Keratinocyte (primary cell): Measurements from ENCODE around the gene COMT. TPM values are rescaled to one million over a fixed set of nuclear protein-coding genes. Genes with fewer than 3 reads are reported as not detected.
"Not testable (repeated sequence)": the region's sequence is repeated elsewhere in the genome, so short reads cannot be mapped to it uniquely, and the experiment has no call there.

ENCODE experiments used
- DNase-seq: peaks from one replicate; pipeline ENCODE4 v3.0.0-alpha.2; 2011; ENCODE audit warnings: low read depth, missing footprints, low spot score
- FAIRE-seq: peaks from 2 replicates; lab custom pipeline; 2011; peaks lifted over from hg19 to GRCh38; lab: Jason Lieb, UNC
- H2AFZ ChIP-seq: 2 replicates; pipeline ENCODE4 v1.6.0; 2012; ENCODE audit warnings: low read length, control low read depth, inconsistent platforms; ENCODE audit not compliant: control insufficient read depth
- H3K27ac ChIP-seq: 2 replicates; pipeline ENCODE4 v1.5.1; 2011; ENCODE audit warnings: low read length; ENCODE audit not compliant: control insufficient read depth, insufficient read depth
- H3K27me3 ChIP-seq: 3 replicates; pipeline ENCODE4 v1.6.0; 2011; ENCODE audit warnings: low read length; ENCODE audit not compliant: control insufficient read depth, insufficient read depth; ENCODE audit errors: extremely low read depth
- H3K36me3 ChIP-seq, 2 experiments: 2 replicates in 1 of 2; 3 replicates in 1 of 2; pipeline ENCODE4 v1.5.1; 2011; ENCODE audit warnings: low read length in 2 of 2, mild to moderate bottlenecking in 1 of 2; ENCODE audit not compliant: control insufficient read depth in 2 of 2, insufficient read depth in 2 of 2; ENCODE audit errors: extremely low read depth in 1 of 2
- H3K4me1 ChIP-seq: 3 replicates; pipeline ENCODE4 v1.5.1; 2011; ENCODE audit warnings: low read length; ENCODE audit not compliant: control insufficient read depth, insufficient read depth; ENCODE audit errors: extremely low read depth
- H3K4me2 ChIP-seq: 3 replicates; pipeline ENCODE4 v1.6.0; 2011; ENCODE audit warnings: low read depth, low read length; ENCODE audit not compliant: control insufficient read depth, insufficient read depth; ENCODE audit errors: extremely low read depth
- H3K4me3 ChIP-seq, 3 experiments: fragments of 200-600 bp in 1 of 3; sonication (generic) in 1 of 3; 2 replicates in 2 of 3; 3 replicates in 1 of 3; pipeline ENCODE4 v1.5.1; 2011 to 2016; ENCODE audit warnings: low read length in 3 of 3, mild to moderate bottlenecking in 3 of 3, control low read depth in 2 of 3, inconsistent platforms in 1 of 3, low read depth in 1 of 3, mixed read lengths in 1 of 3, mixed run types in 1 of 3, moderate library complexity in 1 of 3; ENCODE audit not compliant: control insufficient read depth in 2 of 3, insufficient read depth in 2 of 3; ENCODE audit errors: extremely low read depth in 1 of 3
- H3K79me2 ChIP-seq: 2 replicates; pipeline ENCODE4 v1.6.0; 2012; ENCODE audit warnings: low read length; ENCODE audit not compliant: control insufficient read depth, insufficient read depth
- H3K9ac ChIP-seq: 3 replicates; pipeline ENCODE4 v1.6.0; 2011; ENCODE audit warnings: low read length; ENCODE audit not compliant: control insufficient read depth, insufficient read depth; ENCODE audit errors: extremely low read depth
- H3K9me1 ChIP-seq: 3 replicates; pipeline ENCODE4 v1.6.0; 2011; ENCODE audit warnings: low read length; ENCODE audit not compliant: control insufficient read depth, insufficient read depth; ENCODE audit errors: extremely low read depth
- H3K9me3 ChIP-seq: 2 replicates; pipeline ENCODE4 v1.5.1; 2012; ENCODE audit warnings: low read depth, low read length; ENCODE audit not compliant: control insufficient read depth
- H4K20me1 ChIP-seq: 3 replicates; pipeline ENCODE4 v1.6.0; 2011; ENCODE audit warnings: low read length; ENCODE audit not compliant: control insufficient read depth, insufficient read depth; ENCODE audit errors: extremely low read depth
- CTCF ChIP-seq, 3 experiments: IDR thresholded peaks in 1 of 3; conservative IDR thresholded peaks in 1 of 3; optimal IDR thresholded peaks in 1 of 3; 2 replicates in 2 of 3; 3 replicates in 1 of 3; pipeline versions ENCODE3 to v1.5.1; 2011; ENCODE audit warnings: low read length in 3 of 3, mild to moderate bottlenecking in 3 of 3, moderate library complexity in 2 of 3, control low read depth in 1 of 3, inconsistent platforms in 1 of 3; ENCODE audit not compliant: insufficient read depth in 2 of 3; ENCODE audit errors: extremely low read depth in 1 of 3
- EZH2 ChIP-seq: IDR thresholded peaks from one replicate; pipeline ENCODE4 v1.6.1; 2012; ENCODE audit warnings: inconsistent platforms, mild to moderate bottlenecking, low read length, moderate library complexity
- dilution Hi-C: fragments of 300-500 bp; cut with MboI; formaldehyde crosslinking; loops from one replicate; pipeline ENCODE4 v1.7.0; 2020; ENCODE audit warnings: low sequenced_read_pairs; ENCODE audit not compliant: extremely low pct_ligation_motif_present
- polyA plus RNA-seq, 5 experiments: library from polyadenylated mRNA; depleted of rRNA in 3 of 5; stranded (reverse) in 3 of 5; stranded (forward) in 1 of 5; unstranded in 1 of 5; fragments of >200 nt; gene quantifications; 1 replicate in 1 of 5; 2 replicates in 3 of 5; 3 replicates in 1 of 5; pipeline versions ENCODE4 v1.2.1 to v1.2.3, GENCODE V29; 2011 to 2012; ENCODE audit warnings: missing spikeins in 2 of 5, low read depth in 1 of 5, low replicate concordance in 1 of 5

Gene COMT
- polyA plus RNA-seq, 1 donor (not counting 4 experiments of a cell fraction or from before 2014, with no cell fraction given), result 139 TPM

- Histone ChIP-seq H3K4me1 (no peaks in the 10 kb centered on the region), H3K36me3 (peaks cover 2 to 3% of the 10 kb centered on the region in 2 experiments), H2AFZ (no peak overlapping the region), H3K4me2 (no peak overlapping the region), H3K9me1 (no peaks in the 10 kb centered on the region), H3K79me2 (no peaks in the 10 kb centered on the region), H3K4me3 (no peak overlapping the region), H3K9me3 (no peaks in the 10 kb centered on the region), H3K27ac (no peak overlapping the region), H4K20me1 (no peaks in the 10 kb centered on the region), H3K9ac (no peak overlapping the region), H3K27me3 (no peaks in the 10 kb centered on the region)
- TF ChIP-seq EZH2, result no peak
- no peak for TF ChIP-seq CTCF (optimal IDR thresholded peaks at IDR 0.05 in 1 of 3, IDR thresholded peaks at IDR 0.05 in 1 of 3, conservative IDR thresholded peaks at IDR 0.05 in 1 of 3; ENCODE audit: extremely low read depth in 1 of 3, insufficient read depth in 2 of 3, low read length in 3 of 3)
- DNase-seq, result no peak
- FAIRE-seq, result no peak
- dilution Hi-C loops, result no loop called here
These were observed 8.0 kb upstream of the COMT start for GRCh38 chr22:19933341-19934241.

GRCh38 chr22:19935123-19935718 is 6.4 kb upstream of the COMT start:
- H4K20me1 ChIP-seq, H3K36me3 ChIP-seq, FAIRE-seq, dilution Hi-C loops, H3K27me3 ChIP-seq, H3K4me2 ChIP-seq, DNase-seq, H3K4me3 ChIP-seq, H3K27ac ChIP-seq, H3K9me1 ChIP-seq, H3K4me1 ChIP-seq, H3K9ac ChIP-seq, H2AFZ ChIP-seq, H3K9me3 ChIP-seq, H3K79me2 ChIP-seq: not testable (repeated sequence)
